Renal pelvis (tissue), 4 donors: ENCODE data around the gene ITGBL1. TPM values are rescaled to one million over a fixed set of nuclear protein-coding genes. Genes with fewer than 3 reads are reported as not detected.
A peak's percentile ranks its signal among the peaks of the same experiment; 100 is the strongest.
"Not testable (repeated sequence)": the region's sequence is repeated elsewhere in the genome, so short reads cannot be mapped to it uniquely, and the experiment has no call there.

Experiments
- DNase-seq: peaks from one replicate; pipeline ENCODE4 v3.0.0-alpha.2; 2013
- polyA plus RNA-seq, 3 donors: library from polyadenylated mRNA; unstranded; fragments of 120-200 nt; gene quantifications; one replicate each; pipeline ENCODE4 v1.2.1, GENCODE V29; 2013; ENCODE audit not compliant: insufficient read length in 3 of 3

ITGBL1 gene
- polyA plus RNA-seq, 3 donors, result 0.59 to 1.4 (median 0.78) TPM

- DNase-seq, result no peak
These were observed 59.3 kb downstream of the ITGBL1 start for GRCh38 chr13:101511766-101512165.

GRCh38 chr13:101512650-101513049 is 60.2 kb downstream of the ITGBL1 start:
- no peak for DNase-seq

GRCh38 chr13:101514100-101514499 is 61.6 kb downstream of the ITGBL1 start:
- DNase-seq, result no peak

GRCh38 chr13:101514695-101515275 is 62.3 kb downstream of the ITGBL1 start:
- peak; percentile 47 for DNase-seq

GRCh38 chr13:101515504-101515903 is 63.0 kb downstream of the ITGBL1 start:
- DNase-seq, result no peak

GRCh38 chr13:101516262-101516661 is 63.8 kb downstream of the ITGBL1 start:
- no peak for DNase-seq

GRCh38 chr13:101520672-101521071 is 68.2 kb downstream of the ITGBL1 start:
- DNase-seq, result no peak

GRCh38 chr13:101521371-101521770 is 68.9 kb downstream of the ITGBL1 start:
- no peak for DNase-seq

GRCh38 chr13:101522607-101523006 is 70.1 kb downstream of the ITGBL1 start:
- no peak for DNase-seq

- no peak for DNase-seq
These were observed 71.0 kb downstream of the ITGBL1 start for GRCh38 chr13:101523154-101524131.

- no peak for DNase-seq
These were observed 74.7 kb downstream of the ITGBL1 start for GRCh38 chr13:101527130-101527529.

- DNase-seq, result no peak
These were observed 76.9 kb downstream of the ITGBL1 start for GRCh38 chr13:101529422-101529821.

- no peak for DNase-seq
These were observed 77.8 kb downstream of the ITGBL1 start for GRCh38 chr13:101530293-101530692.

GRCh38 chr13:101535192-101535746 is 82.8 kb downstream of the ITGBL1 start:
- no peak for DNase-seq

- DNase-seq, result no peak
These were observed 83.6 kb downstream of the ITGBL1 start for GRCh38 chr13:101536079-101536478.

GRCh38 chr13:101544544-101544943 is 92.1 kb downstream of the ITGBL1 start:
- DNase-seq, result not testable (repeated sequence)

GRCh38 chr13:101544979-101545378 is 92.5 kb downstream of the ITGBL1 start:
- DNase-seq, result no peak

- no peak for DNase-seq
These were observed 93.0 kb downstream of the ITGBL1 start for GRCh38 chr13:101545521-101545920.

- no peak for DNase-seq
These were observed 99.8 kb downstream of the ITGBL1 start for GRCh38 chr13:101552286-101552685.

GRCh38 chr13:101552786-101553185 is 100.3 kb downstream of the ITGBL1 start:
- peak; percentile 17 for DNase-seq

- DNase-seq, result no peak
These were observed 102.1 kb downstream of the ITGBL1 start for GRCh38 chr13:101554420-101555125.

GRCh38 chr13:101555610-101556009 is 103.1 kb downstream of the ITGBL1 start:
- DNase-seq, result no peak
